ENCODE measurements around the gene SOX6.

GRCh38 chr11:16312233-16312765, 44.0 kb downstream of the SOX6 start:
- TF ChIP-seq TAF1 (IDR thresholded peaks at IDR 0.05; ENCODE audit: low read depth) (no peak), EZH2 (IDR thresholded peaks at IDR 0.05; ENCODE audit: borderline replicate concordance, insufficient read depth, low read length, poor library complexity, severe bottlenecking) (no peak), RAD21 (conservative IDR thresholded peaks at IDR 0.05) (no peak), EP300 (conservative IDR thresholded peaks at IDR 0.05; ENCODE audit: poor library complexity, severe bottlenecking) (no peak), CTCF (IDR thresholded peaks at IDR 0.05; ENCODE audit: poor library complexity, severe bottlenecking) (no peak), MXI1 (conservative IDR thresholded peaks at IDR 0.05; ENCODE audit: poor library complexity, severe bottlenecking) (no peak), POLR2AphosphoS5 (IDR thresholded peaks at IDR 0.05) (no peak), SMC3 (conservative IDR thresholded peaks at IDR 0.05; ENCODE audit: poor library complexity) (no peak)
- TF ChIP-seq, protein P1, sequence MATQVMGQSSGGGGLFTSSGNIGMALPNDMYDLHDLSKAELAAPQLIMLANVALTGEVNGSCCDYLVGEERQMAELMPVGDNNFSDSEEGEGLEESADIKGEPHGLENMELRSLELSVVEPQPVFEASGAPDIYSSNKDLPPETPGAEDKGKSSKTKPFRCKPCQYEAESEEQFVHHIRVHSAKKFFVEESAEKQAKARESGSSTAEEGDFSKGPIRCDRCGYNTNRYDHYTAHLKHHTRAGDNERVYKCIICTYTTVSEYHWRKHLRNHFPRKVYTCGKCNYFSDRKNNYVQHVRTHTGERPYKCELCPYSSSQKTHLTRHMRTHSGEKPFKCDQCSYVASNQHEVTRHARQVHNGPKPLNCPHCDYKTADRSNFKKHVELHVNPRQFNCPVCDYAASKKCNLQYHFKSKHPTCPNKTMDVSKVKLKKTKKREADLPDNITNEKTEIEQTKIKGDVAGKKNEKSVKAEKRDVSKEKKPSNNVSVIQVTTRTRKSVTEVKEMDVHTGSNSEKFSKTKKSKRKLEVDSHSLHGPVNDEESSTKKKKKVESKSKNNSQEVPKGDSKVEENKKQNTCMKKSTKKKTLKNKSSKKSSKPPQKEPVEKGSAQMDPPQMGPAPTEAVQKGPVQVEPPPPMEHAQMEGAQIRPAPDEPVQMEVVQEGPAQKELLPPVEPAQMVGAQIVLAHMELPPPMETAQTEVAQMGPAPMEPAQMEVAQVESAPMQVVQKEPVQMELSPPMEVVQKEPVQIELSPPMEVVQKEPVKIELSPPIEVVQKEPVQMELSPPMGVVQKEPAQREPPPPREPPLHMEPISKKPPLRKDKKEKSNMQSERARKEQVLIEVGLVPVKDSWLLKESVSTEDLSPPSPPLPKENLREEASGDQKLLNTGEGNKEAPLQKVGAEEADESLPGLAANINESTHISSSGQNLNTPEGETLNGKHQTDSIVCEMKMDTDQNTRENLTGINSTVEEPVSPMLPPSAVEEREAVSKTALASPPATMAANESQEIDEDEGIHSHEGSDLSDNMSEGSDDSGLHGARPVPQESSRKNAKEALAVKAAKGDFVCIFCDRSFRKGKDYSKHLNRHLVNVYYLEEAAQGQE (IDR thresholded peaks at IDR 0.05; ENCODE audit: borderline replicate concordance), result no peak
